Measurements from ENCODE around the gene TESK1. TPM values are rescaled to one million over a fixed set of nuclear protein-coding genes. Genes with fewer than 3 reads are reported as not detected.

TESK1 gene
- total RNA-seq, 1 donor from 2014 or later = 42.4 TPM

DNA sequence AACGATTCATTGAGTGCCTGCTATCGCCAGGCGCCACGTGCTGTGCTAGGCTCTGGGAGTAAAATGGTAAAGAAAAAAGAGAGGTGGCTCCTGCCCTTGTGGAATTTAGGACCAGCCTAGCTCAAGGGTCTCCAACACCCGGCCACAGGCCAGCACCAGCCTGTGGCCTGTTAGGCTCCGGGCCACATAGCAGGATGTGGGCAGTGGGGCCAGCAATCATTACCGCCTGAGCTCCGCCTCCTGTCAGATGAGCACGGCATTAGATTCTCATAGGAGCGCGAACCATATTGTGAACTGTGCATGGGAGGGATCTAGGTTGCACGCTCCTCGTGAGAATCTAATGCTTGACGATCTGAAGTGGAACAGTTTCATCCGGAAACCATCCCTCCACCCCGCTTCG is 51.3 kb downstream of the TESK1 start:
- Mint-ChIP-seq H3K4me1 (ENCODE audit: unreplicated experiment) (peaks cover 39% of the 10 kb centered on the region), H3K9me3 (no peaks in the 10 kb centered on the region), H3K27ac (peak overlapping the region; percentile 99), H3K27me3 (peaks cover 6% of the 10 kb centered on the region), H3K4me3 (peak overlapping the region; percentile 86), H3K36me3 (peaks cover 12% of the 10 kb centered on the region)
- no peak for DNase-seq (ENCODE audit: extremely low spot score, unreplicated experiment)
- TF ChIP-seq CTCF (conservative IDR thresholded peaks at IDR 0.05) = no peak

DNA sequence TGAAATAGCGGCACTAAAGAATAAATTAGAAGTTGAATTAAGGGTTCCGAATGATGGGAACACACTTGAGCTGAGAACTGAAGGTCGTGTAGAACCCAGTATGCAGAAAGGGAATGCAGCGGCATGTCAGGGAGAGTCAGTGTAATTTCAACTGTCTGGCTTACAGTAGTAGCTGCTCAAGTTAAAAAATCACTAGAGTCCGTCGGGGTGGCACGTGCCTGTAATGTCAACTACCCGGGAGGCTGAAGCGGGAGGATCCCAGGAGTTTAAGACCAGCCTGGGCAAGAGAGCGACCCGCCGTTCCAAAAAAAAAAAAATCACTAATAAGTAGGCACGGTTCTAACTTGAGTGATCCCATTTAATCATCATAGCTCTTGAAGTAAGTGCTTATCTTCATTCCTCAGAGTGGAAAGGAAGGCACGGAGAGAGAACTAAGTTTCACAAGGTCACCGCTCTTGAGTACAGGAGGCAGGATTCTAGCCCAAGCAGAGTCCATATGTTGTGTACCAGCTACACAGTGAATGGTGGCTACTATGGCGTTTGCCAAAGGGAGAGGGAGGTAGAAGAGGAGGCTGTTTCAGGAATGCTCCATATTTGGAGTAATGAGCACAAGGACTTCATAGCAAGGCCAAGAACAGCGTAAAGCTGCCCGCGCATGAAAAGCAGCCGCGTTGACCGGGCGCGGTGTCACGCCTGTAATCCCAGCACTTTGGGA is 51.9 kb downstream of the TESK1 start:
- DNase-seq (ENCODE audit: extremely low spot score, unreplicated experiment) = no peak
- Mint-ChIP-seq H3K4me1 (ENCODE audit: unreplicated experiment) (peaks cover 42% of the 10 kb centered on the region), H3K4me3 (peak overlapping the region; percentile 86), H3K27ac (peak overlapping the region; percentile 99), H3K27me3 (peaks cover 6% of the 10 kb centered on the region), H3K9me3 (no peaks in the 10 kb centered on the region), H3K36me3 (peaks cover 12% of the 10 kb centered on the region)
- no peak for TF ChIP-seq CTCF (conservative IDR thresholded peaks at IDR 0.05)

- Mint-ChIP-seq H3K4me3 (peak within 1 kb of the TSS; percentile 86), H3K27ac (peak within 1 kb of the TSS; percentile 99), H3K4me1 (ENCODE audit: unreplicated experiment) (peaks cover 48% of the 10 kb centered on the region), H3K36me3 (peaks cover 12% of the 10 kb centered on the region), H3K27me3 (peaks cover 6% of the 10 kb centered on the region), H3K9me3 (no peaks in the 10 kb centered on the region)
- DNase-seq (ENCODE audit: extremely low spot score, unreplicated experiment) = peak; percentile 98
- peak; percentile 67 for TF ChIP-seq CTCF (conservative IDR thresholded peaks at IDR 0.05)
Measured at GRCh38 chr9:35657546-35658136, 52.6 kb downstream of the TESK1 start, which contains the start of gene RMRP. TSS of gene RMRP (minus strand) at chr9:35658019.

GRCh38 chr9:35658137-35658967 is 53.3 kb downstream of the TESK1 start, which contains the start of gene CCDC107:
TSS of gene CCDC107 (plus strand) at chr9:35658292. CDS start at chr9:35658380, 88 bp downstream.
- peak within 1 kb of the TSS; percentile 86 for H3K4me3 Mint-ChIP-seq
- peak; percentile 92 for DNase-seq (ENCODE audit: extremely low spot score, unreplicated experiment)
- no peaks in the 10 kb centered on the region for H3K9me3 Mint-ChIP-seq
- H3K27me3 Mint-ChIP-seq = peaks cover 6% of the 10 kb centered on the region
- peak within 1 kb of the TSS; percentile 99 for H3K27ac Mint-ChIP-seq
- peaks cover 50% of the 10 kb centered on the region for H3K4me1 Mint-ChIP-seq (ENCODE audit: unreplicated experiment)
- peak; percentile 95 for TF ChIP-seq CTCF (conservative IDR thresholded peaks at IDR 0.05)
- H3K36me3 Mint-ChIP-seq = peaks cover 12% of the 10 kb centered on the region

DNA sequence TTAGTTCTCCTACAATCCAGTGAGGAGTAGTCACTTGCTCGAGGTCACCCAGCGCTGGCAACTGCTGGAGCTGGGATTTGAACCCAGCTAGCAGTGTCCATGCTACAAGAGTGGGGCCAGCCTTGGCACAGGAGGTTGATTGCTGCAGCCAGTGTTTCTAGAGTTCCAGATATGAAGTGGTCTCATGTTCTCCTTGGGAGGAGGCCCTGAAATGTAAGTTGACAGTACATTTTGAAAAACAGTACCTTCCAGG is 53.8 kb downstream of the TESK1 start:
- Mint-ChIP-seq H3K27ac (peak overlapping the region; percentile 99), H3K9me3 (no peaks in the 10 kb centered on the region), H3K27me3 (peaks cover 6% of the 10 kb centered on the region), H3K4me1 (ENCODE audit: unreplicated experiment) (peaks cover 51% of the 10 kb centered on the region), H3K36me3 (peaks cover 12% of the 10 kb centered on the region), H3K4me3 (peak overlapping the region; percentile 86)
- DNase-seq (ENCODE audit: extremely low spot score, unreplicated experiment) = no peak
- no peak for TF ChIP-seq CTCF (conservative IDR thresholded peaks at IDR 0.05)
